ENCODE measurements around the gene TRAPPC3.
A peak's percentile ranks its signal among the peaks of the same experiment; 100 is the strongest.
"Not testable (repeated sequence)": the region's sequence is repeated elsewhere in the genome, so short reads cannot be mapped to it uniquely, and the experiment has no call there.

The TRAPPC3 gene

GRCh38 chr1:36166938-36167905 lies 17.9 kb upstream of the TRAPPC3 start:
- DNase-seq, result no peak

- no peak for DNase-seq
Measured at GRCh38 chr1:36166136-36166535, 16.9 kb upstream of the TRAPPC3 start.

GRCh38 chr1:36165145-36165544 lies 15.9 kb upstream of the TRAPPC3 start:
- DNase-seq, result no peak

DNA sequence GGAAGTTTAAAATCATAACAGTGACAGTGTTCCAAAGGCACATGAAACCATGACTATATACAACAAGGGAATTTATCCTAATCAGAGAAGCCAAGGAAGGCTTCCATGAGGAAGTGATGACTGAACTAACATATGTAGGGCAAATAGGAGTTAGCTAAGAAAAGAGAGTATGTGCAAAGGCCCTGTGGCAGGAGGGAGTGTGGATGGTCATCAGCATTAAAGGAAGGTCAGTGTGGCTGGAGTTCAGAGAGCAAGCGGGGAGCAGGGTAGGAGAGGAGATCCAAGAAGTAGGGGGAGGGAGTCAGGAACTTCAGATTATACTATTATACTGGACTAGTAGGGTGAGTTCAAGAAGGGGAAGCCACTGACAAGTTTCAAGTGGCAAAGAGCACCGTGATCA lies 15.1 kb upstream of the TRAPPC3 start:
- no peak for DNase-seq

GRCh38 chr1:36163426-36163825 lies 14.1 kb upstream of the TRAPPC3 start:
- no peak for DNase-seq

DNA sequence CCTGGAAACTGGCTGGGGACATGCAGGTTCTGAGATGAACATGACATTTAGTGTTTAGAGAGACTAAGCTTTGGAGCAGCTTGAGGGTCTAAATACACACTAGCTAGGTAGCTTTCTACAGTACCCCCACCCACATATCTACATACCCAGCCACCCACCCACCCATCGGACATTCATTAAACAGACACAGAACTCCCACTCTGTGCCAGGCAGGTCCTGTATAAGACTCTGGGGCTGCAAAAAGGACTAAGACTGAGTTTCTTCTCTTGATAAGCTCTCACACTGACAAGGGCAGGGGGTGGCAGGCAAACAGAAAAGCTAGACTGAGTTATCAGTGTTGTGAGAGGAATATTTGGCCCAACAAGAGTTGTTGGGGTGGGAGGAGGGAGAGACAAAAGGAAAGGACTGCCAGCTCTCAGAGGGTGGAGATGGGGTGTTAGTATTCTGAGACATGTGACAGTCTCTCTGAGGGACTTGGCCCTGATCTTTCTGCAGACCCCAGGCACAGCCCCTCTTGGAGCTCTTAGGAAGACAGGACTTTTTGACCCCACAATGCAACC lies 13.5 kb upstream of the TRAPPC3 start:
- DNase-seq, result no peak

DNA sequence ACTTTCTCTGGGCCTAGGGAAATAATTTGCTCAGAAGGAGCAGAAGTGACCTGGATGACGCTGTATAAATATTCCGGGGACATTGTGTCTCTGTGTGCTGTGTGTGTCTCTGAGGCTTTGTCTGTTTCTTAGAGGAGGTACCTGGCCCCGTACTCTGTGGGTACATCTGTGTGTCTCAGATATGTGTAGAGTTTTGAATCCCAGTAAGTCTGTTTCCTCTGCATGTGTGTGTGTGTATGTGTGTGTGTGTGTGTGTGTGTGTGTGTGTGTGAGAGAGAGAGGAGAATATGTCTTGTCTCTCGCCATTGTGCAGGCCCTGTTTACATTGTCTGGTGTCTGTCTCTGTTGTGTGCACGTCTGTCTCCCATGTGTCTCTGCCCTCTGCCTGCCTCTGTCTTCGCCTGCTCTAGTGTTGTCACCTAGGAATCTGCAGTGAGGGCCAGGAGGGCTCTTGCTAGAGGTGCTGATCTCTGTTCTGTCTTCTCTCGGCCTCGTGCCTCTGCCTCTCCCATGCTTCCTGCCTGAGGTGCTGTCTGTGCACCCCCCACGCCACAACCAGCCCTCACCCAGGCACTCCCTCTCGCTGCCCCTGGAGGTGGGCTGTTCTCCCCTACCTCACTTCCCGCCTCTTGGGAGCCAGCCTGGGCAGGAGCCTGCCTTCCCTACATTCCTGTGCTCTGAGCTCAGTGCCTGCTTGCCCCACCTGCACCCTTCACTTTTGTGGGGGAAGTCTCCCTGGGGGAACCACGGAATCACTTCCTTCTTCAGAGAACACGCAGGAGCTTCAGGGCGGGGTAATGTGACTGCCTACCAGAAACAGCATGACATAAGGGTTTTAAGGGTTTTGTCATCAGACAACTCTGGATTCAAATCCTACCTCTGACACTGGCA lies 12.6 kb upstream of the TRAPPC3 start:
- peak; percentile 15 for DNase-seq

DNA sequence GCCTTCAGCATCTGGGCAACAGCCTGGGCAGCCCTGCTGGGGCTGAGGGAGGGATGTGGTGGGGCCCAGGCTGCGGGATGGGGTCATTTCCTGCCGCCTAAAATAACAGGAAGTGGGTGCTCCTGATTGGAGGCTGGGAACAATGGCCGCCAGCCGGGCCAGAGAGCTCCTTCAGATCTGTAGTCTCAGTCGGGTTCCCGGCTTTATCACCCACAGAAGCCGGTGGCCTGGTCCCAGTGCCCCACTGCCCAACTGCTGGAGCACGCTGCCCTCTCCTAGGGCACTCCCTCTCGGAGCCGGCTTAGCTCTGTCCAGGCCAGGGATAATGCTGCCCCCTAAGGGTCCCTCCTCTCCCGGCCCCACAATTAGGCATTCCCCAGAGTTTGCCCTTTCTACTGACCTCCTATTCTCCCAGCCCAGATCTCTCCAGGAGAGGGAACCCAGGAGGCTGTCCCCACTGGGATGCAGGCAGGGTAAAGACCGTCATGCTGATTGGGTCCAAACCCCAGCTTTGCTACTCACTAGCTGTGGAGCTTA lies 11.7 kb upstream of the TRAPPC3 start:
- DNase-seq, result peak; percentile 64

DNA sequence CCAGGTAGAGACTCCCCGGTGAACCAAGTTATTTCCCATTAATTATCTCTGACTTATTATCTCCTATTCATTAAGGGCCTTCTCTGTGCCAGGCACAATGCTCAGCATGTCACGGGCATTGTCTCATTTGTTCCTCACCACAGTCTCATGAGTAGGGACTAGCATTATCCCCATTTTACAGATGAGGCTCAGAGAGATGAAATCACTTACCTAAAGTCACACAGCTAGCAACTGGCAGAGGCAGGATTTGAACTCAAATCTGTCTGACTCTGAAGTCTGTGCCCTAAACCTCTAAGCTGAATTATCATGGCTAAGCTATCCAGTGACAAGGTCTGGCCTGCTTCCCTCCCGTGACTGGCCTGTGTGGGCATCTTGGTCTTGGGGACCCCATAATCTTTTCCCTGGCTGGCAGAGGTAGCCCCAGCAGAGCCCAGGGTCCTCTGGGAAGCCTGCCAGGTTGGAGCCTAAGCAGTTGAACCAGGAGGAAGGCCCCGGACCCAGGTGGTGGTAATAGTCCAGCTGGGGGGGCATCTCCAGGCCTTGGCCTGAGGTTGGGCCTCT lies 11.2 kb upstream of the TRAPPC3 start:
- DNase-seq, result no peak

DNA sequence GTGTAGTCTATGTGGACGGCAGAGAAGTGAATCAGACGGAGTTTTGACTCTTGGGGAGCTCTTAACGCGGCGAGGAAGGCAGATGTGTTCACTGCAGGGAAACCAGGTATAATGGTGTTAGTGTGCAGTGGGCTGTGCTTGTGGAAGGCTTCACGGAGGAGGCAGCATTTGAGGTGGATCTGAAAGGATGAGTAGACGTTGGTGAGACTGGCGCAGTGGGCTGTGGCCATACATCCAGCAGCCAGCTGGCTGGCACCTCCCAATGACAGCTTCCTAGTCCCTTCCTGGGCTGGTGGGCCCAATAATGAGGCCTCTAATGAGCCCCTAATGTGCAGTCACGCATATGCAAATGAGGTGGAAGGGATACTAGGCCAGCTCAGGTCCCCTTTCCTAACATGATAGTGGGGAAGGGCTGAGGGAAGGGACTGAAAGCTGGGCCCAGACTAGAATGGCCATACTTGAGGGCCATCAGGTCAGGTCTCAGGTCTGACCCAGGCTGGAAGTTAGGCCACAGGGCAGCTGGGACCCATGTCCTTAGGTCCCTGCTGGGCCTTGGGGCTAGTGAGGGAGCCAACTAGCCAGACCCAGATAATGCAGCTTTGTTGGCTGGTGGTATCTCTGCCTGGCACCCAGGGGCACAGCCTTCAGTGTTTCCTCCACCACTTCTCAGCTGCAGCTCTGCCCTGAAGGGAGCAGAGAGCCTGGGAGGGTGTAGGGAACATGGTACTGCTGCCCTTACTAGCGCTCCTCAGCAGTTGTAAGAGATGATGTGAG lies 10.5 kb upstream of the TRAPPC3 start:
- no peak for DNase-seq

DNA sequence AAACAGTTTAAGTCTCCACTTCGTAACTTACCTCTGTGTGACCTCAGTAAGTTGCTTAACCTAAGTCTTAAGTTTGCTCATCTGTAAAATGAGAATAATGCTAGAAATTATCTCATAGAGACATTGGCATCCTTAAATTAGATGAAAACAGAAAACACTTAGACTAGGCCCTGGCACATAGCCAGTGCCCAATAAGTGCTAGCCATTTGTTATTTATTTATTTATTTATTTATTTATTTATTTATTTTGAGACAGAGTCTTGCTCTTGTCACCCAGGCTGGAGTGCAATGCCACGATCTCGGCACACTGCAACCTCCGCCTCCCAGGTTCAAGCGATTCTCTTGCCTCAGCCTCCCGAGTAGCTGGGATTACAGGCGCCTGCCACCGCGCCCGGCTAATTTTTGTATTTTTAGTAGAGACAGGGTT lies 9.6 kb upstream of the TRAPPC3 start:
- not testable (repeated sequence) for DNase-seq

- DNase-seq, result no peak
Measured at GRCh38 chr1:36157973-36158826, 8.9 kb upstream of the TRAPPC3 start.

GRCh38 chr1:36157115-36157903 lies 8.0 kb upstream of the TRAPPC3 start:
- DNase-seq, result no peak

GRCh38 chr1:36156329-36157114 lies 7.2 kb upstream of the TRAPPC3 start:
- DNase-seq, result peak; percentile 95

DNA sequence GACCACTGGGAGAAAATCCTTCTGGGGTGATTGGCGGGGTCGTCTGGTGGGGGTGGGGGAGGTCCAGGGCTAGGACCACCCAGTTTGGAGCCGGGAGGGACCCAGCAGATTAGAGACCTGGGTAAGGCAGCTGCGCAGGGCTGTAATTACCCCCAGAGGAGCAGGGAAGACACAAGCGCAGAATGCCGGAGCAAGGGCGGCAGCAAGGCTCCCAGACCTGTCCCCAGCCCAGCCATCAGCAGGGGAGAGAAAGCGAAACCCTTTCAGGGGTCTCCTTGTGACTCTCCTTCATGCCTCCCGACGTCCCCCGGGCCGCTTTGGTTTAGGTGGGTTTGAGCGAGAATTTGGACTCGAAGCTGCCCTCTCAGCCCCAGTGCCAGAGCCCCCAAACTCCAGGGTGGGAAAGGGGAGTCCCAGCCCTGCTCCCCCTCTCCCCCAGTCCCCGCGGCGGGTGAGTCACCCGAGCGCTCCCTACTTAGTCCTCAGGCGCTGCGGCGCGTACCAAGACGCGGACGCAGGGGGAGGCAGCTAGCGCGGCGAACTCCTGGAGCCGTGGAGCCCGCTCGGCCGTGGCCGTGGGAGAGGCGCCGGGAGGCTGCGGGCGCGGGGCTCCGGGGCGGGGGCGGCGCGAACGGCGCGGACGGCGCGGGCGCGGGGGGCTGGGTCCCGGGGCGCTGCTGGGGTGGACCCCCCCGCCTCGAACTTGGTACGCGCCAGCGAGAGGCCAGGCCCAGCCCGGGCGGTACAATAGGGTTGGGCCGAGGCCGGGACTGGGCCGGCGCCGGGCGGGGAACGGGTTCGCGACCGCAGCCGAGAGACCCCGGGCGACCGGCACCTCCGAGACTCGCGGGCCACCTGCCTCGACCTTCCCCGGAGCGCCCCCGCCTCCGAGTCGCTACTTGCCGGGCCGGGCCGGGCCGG lies 6.4 kb upstream of the TRAPPC3 start, which contains the start of gene MAP7D1:
Gene MAP7D1 (plus strand): TSS at position 753 of the 921 bp plus-strand sequence. CDS start 258 bp downstream, outside the sequence.
- DNase-seq, result peak; percentile 90

GRCh38 chr1:36154765-36155407 lies 5.6 kb upstream of the TRAPPC3 start:
- DNase-seq, result peak; percentile 65

- no peak for DNase-seq
Measured at GRCh38 chr1:36154335-36154734, 5.0 kb upstream of the TRAPPC3 start.
